ENCODE data around the gene GIMAP4.
"Not testable (repeated sequence)": the region's sequence is repeated elsewhere in the genome, so short reads cannot be mapped to it uniquely, and the experiment has no call there.

DNA sequence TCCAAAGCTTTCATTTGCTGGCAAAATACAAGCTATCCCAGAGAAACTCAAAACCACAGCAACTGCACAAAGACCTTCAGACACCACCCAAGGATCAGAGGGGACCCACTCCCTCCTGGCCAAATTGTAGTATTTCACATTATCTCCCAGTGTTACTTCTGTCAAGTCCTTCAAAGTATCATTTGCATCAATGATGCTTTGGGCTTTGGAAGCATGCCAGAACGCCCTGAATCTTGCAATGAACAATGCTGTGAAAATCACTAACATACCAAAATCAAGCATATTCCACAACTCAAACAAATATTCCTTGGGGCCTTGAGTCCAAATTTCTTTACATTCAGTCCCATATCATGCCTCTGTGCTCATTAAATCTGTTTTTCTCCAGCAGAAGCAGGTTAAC, 47.2 kb downstream of the GIMAP4 start:
- TF ChIP-seq CTCF, EP300 (IDR thresholded peaks at IDR 0.05): not testable (repeated sequence)
